ENCODE data around the gene LRIG1.

GRCh38 chr3:66380200-66380932 is 120.5 kb downstream of the LRIG1 start:
- TF ChIP-seq CTCF (IDR thresholded peaks at IDR 0.05; ENCODE audit: poor library complexity) = no peak
- no peak for TF ChIP-seq EZH2 (IDR thresholded peaks at IDR 0.05; ENCODE audit: borderline replicate concordance)
- TF ChIP-seq EZH2phosphoT487 (IDR thresholded peaks at IDR 0.05; ENCODE audit: low read depth, severe bottlenecking, unreplicated experiment) = no peak
